Glutamatergic neuron (in vitro differentiated cells): Measurements from ENCODE around the gene CSRNP2. TPM values are rescaled to one million over a fixed set of nuclear protein-coding genes. Genes with fewer than 3 reads are reported as not detected.

Experiments used
- DNase-seq: peaks from one replicate; pipeline ENCODE4 v3.0.0; 2022
- H3K27ac Mint-ChIP-seq: one replicate; pipeline ENCODE4 v1.8.0; 2020; ENCODE audit warnings: mild to moderate bottlenecking, mixed read lengths, inconsistent platforms; ENCODE audit not compliant: unreplicated experiment
- H3K27me3 Mint-ChIP-seq: one replicate; pipeline ENCODE4 v1.8.0; 2020; ENCODE audit warnings: mild to moderate bottlenecking, moderate library complexity, mixed read lengths, inconsistent platforms; ENCODE audit not compliant: unreplicated experiment
- H3K36me3 Mint-ChIP-seq: one replicate; pipeline ENCODE4 v1.8.0; 2020; ENCODE audit warnings: mild to moderate bottlenecking, mixed read lengths, inconsistent platforms; ENCODE audit not compliant: unreplicated experiment
- H3K4me1 Mint-ChIP-seq: one replicate; pipeline ENCODE4 v1.8.0; 2020; ENCODE audit warnings: mild to moderate bottlenecking, low read depth, mixed read lengths, inconsistent platforms; ENCODE audit not compliant: unreplicated experiment
- H3K4me3 Mint-ChIP-seq: one replicate; pipeline ENCODE4 v1.8.0; 2020; ENCODE audit warnings: mild to moderate bottlenecking, mixed read lengths, inconsistent platforms; ENCODE audit not compliant: unreplicated experiment
- H3K9me3 Mint-ChIP-seq: one replicate; pipeline ENCODE4 v1.8.0; 2020; ENCODE audit warnings: mild to moderate bottlenecking, moderate library complexity, mixed read lengths, inconsistent platforms; ENCODE audit not compliant: unreplicated experiment
- CTCF ChIP-seq: fragments of 200-600 bp; sonication (generic); IDR thresholded peaks from one replicate; pipeline ENCODE4 v1.5.0; 2021; ENCODE audit not compliant: partially characterized antibody, unreplicated experiment
- total RNA-seq: library from RNA; stranded (reverse); fragmentation: NEBNext Ultra II Directional; extraction: Animal tissue kit (Norgen Biotek cat#: 25700); gene quantifications from one replicate; pipeline ENCODE4 v1.2.1, GENCODE V29; 2021; ENCODE audit not compliant: unreplicated experiment

The CSRNP2 gene
- total RNA-seq, 1 donor from 2014 or later, result 90.6 TPM

- Mint-ChIP-seq H3K4me1 (peaks cover 20% of the 10 kb centered on the region), H3K9me3 (no peaks in the 10 kb centered on the region), H3K27me3 (no peaks in the 10 kb centered on the region), H3K4me3 (no peak overlapping the region), H3K27ac (no peak overlapping the region), H3K36me3 (no peaks in the 10 kb centered on the region)
- TF ChIP-seq CTCF, result no peak
- DNase-seq, result no peak
These were observed 70.0 kb downstream of the CSRNP2 start for GRCh38 chr12:51013441-51013840.

- DNase-seq, result no peak
- H3K36me3 Mint-ChIP-seq, result no peaks in the 10 kb centered on the region
- H3K4me3 Mint-ChIP-seq, result no peak overlapping the region
- H3K4me1 Mint-ChIP-seq, result peaks cover 20% of the 10 kb centered on the region
- H3K27ac Mint-ChIP-seq, result peak overlapping the region; percentile 50
- TF ChIP-seq CTCF, result no peak
- H3K9me3 Mint-ChIP-seq, result no peaks in the 10 kb centered on the region
- no peaks in the 10 kb centered on the region for H3K27me3 Mint-ChIP-seq
These were observed 70.7 kb downstream of the CSRNP2 start for GRCh38 chr12:51012570-51013236.

GRCh38 chr12:51011955-51012354, 71.4 kb downstream of the CSRNP2 start:
- Mint-ChIP-seq H3K4me3 (no peak overlapping the region), H3K27ac (no peak overlapping the region), H3K9me3 (no peaks in the 10 kb centered on the region), H3K36me3 (no peaks in the 10 kb centered on the region), H3K4me1 (peaks cover 20% of the 10 kb centered on the region), H3K27me3 (no peaks in the 10 kb centered on the region)
- no peak for TF ChIP-seq CTCF
- DNase-seq, result peak; percentile 23

Other genes with a start within 250 kb of the CSRNP2 start
- not detected for gene TMPRSS12, start 240.7 kb downstream of the CSRNP2 start, total RNA-seq
- not detected for gene HIGD1C, start 131.1 kb downstream of the CSRNP2 start, total RNA-seq
- gene SLC11A2, start 57.2 kb downstream of the CSRNP2 start, total RNA-seq, result 41.1 TPM
- 37.1 TPM for gene LETMD1, start 35.3 kb downstream of the CSRNP2 start, total RNA-seq
- gene TFCP2, start 89.5 kb upstream of the CSRNP2 start, total RNA-seq, result 21.7 TPM
- 6.0 TPM for gene POU6F1, start 134.5 kb upstream of the CSRNP2 start, total RNA-seq
- 31.9 TPM for gene DAZAP2, start 155.2 kb upstream of the CSRNP2 start, total RNA-seq
- gene SMAGP, start 186.8 kb upstream of the CSRNP2 start, total RNA-seq, result not detected
- not detected for gene BIN2, start 240.6 kb upstream of the CSRNP2 start, total RNA-seq